ENCODE data around the gene PIK3C3.

DNA sequence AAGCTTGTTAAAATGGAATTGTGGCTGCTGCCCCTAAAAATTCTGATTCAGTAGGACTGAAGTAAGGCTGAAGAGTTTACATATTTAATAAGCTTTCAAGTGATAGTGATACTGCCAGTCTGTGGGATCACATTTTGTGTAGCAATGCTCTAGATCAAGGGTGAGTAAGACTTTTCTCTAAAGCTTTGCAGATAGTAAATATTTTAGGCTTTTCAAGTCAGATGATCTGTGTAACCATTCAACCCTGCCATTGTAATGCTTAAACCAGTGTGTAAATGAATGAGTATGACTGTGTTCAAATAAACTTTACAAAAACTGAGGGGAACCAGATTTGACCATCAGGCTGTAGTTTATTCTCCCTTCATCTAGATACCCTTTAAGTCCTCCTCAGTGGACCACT is 92.7 kb downstream of the PIK3C3 start:
- no peak for TF ChIP-seq CTCF (conservative IDR thresholded peaks at IDR 0.05; ENCODE audit: low read depth, low read length)
- no peak for TF ChIP-seq EZH2 (IDR thresholded peaks at IDR 0.05; ENCODE audit: borderline replicate concordance, low read depth, low read length, poor library complexity, severe bottlenecking)

Data from A673 (cell line).